TTC549 (cell line): Measurements from ENCODE around the gene ADAMTS17.

Experiments used
- FAIRE-seq: peaks from 2 replicates; lab custom pipeline; 2012; peaks lifted over from hg19 to GRCh38; lab: Jason Lieb, UNC

Gene ADAMTS17

DNA sequence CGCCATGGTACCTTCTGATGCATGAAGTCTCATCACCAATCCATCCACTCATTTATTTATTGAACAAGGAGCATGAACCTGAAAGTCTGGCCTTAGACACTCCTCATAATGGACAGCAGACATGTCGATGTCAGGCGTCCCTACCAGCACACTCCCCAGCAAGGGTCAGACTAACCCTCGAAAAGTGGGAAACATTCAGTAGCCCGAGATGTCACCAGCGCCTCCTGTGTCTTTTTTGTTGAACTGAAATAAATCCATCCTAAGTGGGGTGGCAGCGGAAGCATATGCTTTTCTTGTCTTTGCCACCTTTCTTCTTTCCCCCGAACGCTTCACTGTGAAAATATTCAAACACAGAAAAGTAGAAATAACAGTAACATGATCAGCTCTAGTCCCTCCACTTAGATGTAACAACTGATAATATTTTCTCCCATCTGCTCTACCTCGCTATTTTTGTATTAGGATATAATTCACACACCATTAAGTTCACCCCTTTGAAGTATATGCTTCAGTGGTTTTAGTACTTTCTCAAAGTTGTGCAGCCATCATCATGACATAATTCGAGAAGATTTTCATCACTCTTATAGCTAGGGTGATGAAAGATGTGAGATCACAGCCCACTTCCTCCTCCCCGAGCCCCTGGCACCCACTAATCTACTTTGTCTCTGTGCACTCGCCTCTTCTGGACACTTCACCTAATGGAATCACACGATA, 121.6 kb downstream of the ADAMTS17 start:
- FAIRE-seq, result no peak

DNA sequence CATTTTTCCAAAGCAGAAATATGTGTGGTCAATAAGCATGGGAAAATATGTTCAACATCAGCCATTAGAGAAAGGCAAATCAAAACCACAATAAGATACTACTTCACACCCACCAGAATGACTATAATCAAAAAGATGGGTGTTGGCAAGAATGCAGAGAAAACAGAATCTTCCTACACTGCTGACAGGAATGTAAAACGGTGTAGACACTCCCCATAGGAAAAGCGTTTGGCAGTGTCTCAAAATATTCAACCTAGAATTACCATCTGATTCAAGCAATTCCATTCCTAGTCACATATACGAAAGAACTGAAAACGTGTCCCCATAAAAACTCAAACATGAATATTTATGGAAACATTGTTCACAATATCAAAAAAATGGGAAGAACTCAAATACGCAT, 123.3 kb downstream of the ADAMTS17 start:
- no peak for FAIRE-seq

DNA sequence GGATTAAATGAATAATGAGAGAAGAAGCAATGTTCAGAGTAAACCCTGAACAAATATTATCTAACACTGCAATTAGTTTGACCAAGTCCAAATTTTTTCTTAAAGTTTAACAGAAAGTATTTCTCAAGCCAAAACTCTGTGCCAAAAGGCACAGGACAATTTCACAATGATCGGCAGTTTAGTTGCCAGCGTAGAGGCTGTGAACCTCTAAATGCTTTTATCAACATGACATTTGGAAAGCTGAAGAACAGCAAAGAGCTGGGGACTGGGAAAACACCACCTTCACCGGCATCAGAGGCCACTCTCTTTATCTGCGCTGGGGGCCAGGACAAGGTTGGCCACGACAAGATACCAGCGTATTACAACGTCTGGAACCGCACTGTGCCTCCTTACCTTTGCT, 125.6 kb downstream of the ADAMTS17 start:
- FAIRE-seq, result no peak

DNA sequence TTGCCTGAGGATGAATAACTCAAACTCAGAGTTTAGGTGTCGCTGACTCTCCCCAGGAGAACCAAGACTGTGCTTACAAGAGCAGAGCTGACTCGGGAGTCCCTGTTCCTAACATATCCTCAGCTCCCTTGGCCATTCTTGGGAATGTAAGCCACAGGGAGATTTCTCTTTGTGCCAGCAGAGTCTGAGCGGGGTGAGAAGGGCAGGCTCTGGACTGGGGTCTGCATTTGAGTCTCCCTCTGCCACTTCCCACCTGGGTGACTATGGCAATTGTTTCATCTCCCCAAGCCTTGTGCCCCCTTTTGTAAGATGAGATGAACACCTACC, 126.0 kb downstream of the ADAMTS17 start:
- no peak for FAIRE-seq

DNA sequence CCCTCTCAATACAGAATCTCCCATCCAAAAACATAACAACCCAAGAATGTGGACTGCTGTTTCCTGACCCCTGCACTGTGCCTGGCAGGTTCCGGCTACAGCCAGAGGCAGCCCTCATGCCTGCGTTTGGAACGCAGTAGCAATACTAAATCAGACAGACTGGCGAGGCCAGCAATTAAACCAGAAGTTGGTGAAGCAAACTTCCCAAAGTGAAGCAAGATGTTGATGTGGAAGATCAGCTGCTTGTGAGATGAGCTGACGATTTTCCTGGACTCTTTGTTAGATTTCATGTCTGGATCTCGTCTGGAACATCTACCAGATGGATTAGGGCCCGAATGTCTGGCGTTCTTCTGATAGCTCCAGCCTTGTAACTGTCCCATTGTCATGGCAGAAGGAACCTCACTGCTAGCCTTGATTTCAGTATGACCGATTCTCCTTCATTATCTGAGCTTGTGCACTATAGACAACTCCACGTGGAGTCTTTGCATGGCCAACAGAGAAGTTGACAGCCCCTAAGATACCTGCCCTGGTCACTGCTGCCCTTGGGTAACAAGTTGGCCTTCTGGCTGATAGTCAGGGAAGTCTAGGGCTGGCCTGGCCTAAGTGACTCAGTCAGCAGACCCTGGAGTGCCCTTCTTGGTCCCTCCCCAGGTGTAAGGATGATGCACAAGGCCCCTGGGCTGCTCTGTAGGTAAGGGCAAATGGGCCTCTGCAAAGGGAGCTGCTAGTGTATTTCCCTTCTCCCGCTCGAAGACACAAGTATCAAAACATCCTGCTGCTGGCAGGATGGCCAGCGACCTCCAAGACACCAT, 126.5 kb downstream of the ADAMTS17 start:
- FAIRE-seq, result no peak

DNA sequence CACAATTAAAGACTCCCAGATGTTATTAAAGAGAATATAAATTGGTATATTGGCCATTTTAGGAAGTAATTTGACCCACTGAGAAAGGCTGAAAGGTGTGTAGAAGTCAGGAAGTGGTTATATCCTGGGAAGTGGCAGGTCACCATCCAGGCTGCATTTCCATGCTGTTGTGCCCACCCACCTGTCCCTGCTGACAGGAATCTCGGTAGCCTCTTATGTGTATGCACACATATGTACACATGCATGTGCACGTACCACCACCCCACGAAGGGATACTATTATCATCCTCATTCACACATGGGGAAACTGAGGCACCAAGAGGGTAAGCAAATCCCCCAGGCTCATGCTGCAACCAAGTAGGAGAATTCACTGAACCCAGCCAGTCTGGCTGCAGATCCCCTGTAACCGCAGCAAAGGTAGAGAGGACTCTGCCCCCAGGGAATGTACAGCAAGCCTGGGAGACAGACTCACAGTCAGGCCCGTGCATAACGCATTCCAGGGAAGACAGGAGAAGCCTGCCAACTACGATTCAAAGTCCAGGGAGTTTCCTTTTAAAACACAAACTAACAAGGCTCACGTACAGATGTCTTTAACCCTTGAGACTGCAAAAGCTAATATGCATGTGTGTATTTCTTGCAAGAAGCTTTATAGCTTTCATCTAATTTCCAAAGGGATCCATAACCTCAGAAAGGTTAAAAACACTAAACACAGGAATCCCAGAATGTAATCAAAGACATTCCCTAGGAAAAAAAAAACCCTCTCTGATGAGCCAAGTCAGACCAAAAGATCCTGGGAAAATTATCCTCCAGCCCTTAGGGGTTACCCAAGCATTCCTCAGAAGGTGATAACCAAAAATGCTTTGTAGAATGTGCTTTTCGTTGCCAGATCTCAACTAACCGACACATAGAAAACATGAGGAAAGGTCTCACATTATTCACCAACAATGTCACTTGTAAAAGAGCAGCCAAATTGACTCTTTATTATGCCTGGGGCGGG, 129.6 kb downstream of the ADAMTS17 start:
- no peak for FAIRE-seq

DNA sequence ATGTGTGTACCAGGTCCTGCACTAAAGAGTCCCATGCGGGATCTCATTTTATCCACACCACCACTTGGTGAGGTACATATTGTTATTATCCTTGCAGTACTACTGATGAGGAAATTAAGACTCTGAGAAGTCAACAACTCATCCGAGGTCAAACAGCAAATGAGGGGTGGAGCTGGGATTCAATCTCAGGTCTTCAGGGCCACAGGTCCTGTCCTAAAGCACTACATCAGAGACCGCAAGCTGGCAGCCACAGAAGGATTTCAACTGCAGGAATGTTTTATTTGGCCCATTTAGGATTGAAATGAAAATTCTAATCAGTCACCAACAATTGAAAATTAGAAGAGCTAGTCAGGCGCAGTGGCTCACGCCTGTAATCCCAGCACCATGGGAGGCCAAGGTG, 131.4 kb downstream of the ADAMTS17 start:
- no peak for FAIRE-seq

DNA sequence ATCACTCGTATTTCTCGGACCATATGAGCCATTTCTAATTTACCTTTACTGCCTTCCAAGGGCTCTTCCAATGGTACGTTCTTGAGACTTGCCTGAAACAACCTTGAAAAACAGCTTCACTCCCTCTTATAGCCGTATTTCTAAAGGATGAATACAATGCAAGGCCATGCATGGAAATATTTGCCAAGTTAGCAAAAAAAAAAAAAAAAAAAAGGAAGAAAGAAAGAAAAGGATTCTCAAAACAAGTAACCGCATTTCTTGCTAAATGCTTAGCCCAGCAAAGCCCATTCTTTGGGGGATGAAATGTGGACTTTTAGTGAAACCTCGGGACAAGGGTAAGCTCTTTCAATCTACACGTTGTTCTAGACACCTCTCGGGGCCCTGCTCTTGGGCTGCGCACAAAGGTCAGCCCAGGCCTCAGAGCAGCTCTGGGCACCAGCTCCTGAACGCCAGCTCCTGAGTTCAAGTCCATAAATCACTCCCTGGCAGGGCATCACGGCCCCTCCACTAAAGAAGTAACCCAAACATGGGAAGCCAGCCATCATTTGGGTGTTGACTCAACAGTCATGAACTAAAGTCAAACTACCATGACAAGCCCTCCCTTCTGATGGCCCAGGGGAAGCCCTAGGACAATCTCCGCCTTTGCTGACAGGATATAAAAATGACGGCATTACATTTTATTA, 132.7 kb downstream of the ADAMTS17 start:
- no peak for FAIRE-seq

DNA sequence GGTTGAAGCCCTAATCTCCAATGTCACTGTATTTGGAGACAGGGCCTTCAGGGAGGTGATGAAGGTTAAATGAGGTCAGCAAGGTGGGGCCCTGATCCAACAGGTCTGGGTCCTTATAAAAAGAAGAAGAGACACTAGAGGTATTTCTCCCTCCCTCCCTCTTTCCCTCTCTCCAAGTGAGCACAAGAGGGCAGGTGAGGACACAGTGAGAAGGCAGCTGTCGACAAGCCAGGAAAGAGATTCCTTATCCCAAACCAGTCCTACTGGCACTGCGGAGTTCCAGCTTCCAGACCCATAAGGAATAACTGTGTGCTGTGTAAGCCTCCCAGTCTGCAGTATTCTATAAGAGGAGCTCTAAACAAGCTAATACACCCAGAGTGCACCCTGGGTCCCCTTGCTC, 134.7 kb downstream of the ADAMTS17 start:
- FAIRE-seq, result no peak

DNA sequence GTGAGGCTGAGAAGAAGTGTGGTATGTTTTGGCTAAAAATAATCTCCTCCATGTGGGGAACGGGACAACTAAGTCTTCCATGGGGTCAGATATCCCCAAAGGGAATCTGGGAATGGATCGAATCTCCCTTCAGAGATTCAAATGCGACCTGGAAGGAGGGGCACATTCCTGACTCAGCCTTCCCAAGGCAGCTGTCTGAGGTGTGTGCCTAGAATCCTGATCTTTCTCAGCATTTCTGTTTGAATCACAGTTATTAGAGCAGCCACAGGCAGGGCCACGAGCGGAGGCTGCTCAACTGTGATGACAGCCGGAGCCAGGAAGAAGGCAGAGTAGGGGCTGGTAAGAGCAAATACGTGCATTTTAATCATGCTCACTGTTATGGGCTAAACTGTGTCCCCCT, 135.1 kb downstream of the ADAMTS17 start:
- no peak for FAIRE-seq

DNA sequence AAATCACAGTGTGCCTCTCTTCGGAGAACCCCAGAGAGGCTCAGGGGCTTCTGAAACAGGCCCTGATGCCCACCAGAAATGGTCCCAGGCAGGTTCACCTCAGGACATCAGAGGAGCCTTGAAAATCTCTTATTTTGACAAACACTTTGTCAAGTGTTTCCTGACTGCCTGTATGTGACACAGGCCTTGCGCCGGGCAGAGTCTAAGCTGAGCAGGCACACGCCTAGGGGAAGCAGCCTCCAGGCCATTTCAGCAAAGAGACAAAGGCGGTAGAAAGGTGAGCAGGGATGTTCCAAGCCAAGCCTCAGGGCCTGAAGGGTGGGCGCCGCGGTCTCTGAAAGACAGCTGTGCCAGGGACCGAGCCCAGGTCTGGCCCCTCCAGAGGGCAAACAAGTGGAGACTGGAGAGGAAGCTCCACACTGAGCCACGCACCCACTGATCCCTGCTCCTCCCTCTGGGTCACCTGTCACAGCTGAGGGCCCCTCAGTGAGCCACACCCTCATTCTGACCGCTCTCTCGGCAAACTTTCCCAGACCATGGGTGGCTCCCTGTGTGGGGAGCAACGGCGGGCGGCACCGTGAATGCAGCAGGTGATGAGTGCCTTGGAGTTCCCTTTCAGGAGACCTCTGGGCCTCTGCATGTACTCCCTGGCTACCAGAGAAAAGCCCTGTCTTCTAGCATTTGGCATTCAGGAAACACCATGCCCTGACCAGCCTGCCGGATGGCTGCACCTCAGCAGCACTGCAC, 136.1 kb downstream of the ADAMTS17 start:
- FAIRE-seq, result no peak

DNA sequence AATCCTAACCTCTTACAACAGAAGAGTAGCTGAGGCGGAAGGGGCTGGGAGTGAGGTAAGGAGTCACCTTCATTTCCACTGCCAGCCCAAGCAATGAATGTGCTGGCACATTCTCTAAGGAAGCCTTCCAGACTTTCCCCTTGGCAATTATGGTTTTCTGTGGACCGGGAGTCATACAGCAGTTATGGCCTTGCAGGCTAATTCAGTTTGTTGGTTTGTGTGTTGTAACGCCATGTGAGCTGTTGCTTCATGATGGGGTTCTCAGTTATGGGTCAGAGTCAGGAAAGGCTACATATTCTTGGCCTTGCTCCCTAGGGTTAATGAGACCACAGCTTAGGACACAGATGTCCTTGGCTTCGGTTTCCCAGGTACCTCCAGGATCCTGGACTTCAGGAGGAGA, 137.0 kb downstream of the ADAMTS17 start:
- FAIRE-seq, result no peak

DNA sequence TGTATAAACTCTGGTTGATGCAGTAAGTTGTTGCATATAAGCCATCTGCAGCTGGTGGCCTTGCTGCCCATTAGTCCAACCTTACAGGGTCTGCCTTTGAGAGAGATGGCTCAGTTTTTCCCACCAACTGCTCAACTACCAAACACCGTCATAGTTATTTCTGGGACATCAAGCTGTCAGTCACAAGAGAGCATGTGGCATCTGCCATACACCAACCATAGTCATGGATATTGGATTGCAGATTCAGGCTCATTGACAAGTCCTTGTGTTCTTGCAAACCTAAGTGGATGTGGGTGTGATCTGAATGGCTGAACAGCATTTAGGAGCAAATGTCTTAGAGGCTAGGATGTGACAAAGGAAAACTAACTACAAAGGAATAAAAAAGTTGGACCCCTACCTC, 137.6 kb downstream of the ADAMTS17 start:
- no peak for FAIRE-seq

DNA sequence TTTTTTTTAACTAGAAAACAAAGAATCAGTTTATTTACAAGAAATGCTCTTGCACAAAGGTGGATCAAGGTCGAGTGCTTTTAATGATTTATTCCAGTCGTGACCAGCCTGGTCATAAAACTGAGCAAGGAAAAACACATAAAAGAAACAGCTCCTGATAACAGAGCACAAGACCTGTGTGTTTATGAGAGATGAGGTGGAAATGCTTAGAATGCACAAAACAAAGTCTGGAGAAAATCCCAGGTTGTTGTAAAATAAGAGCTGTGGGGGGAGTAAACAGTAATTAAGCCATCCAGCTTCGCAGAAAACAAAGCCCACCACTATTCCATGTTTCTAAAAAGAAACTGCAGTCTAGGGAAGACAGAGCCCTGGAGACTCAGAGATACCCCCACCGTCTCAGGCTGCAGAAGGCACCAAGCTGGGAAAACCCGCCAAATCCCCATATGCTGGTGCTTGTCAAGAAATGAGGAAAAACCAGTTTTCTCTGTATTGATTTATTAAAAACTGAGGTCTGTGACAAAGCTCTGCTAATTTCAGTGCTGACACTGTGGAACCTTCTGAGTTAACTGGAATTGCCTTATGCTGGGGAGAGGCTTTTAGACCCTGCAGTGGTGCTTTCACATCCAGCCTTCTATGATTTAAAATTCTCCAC, 139.3 kb downstream of the ADAMTS17 start:
- no peak for FAIRE-seq

DNA sequence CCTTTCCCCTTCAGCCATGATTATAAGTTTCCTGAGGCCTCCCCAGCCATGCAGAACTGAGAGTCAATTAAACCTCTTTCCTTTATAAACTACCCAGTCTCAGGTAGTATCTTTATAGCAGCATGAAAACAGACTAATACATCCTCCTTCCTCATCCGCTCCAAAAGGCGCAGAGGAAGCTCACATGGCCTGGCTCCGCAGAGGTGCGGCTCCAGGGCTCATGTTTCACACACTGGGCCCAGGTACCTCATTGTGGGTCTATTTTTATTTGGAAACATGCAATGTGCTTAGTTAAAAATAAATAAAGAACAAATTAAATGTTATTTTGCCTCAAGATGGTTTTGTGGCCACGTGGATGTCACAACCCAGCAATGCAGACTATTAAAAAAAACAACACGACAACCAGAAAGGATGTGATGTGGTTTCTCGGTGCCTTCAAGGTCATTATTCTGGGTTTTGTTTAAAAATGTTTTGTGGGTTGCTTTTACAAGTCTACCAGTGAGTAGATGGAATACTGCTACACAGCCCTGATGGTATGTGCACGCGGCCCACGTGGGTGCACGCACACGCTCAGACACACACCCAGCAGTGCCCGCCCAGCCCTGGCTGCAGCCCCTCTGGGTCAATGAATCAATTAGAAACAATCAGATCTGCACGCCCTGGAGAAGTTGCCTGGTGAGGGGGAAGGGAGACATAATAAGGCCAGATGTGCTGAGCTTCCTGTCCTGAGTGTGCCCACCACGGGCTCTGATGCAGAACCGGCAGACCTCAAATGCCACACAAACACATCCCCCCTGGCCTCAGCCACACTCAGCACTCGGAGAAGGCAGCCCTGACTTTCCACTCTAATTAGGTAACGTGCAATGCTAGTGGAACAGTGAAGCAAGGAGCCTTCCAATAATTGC, 140.1 kb downstream of the ADAMTS17 start:
- FAIRE-seq, result no peak

DNA sequence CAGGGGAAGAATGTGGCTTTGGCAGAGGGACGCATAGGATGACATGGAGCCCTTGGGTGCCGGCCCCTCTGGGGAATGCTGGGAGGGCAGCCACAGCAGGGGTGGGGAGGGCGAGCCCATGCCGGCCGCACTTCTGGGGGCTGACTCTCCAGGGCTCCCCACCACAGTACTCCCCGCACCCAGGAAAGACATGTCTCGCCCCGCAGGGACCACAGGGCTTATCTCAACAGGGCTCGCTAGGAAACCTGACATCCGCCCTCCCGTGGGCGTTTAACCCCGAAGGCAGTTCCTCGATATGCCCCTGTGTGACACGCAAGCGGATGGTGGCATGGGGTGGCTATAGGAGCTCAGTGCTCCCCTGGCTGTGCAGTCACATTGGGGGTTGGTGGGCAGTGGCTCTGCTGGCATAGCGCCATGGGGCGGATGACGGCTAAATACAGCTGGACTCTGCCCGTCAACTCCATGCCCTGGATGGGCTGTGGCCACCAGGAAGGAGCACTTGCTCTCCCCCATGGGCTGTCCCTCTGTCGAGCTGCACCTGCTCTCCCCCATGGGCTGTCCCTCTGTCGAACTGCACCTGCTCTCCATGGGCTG, 141.4 kb downstream of the ADAMTS17 start:
- FAIRE-seq, result no peak

DNA sequence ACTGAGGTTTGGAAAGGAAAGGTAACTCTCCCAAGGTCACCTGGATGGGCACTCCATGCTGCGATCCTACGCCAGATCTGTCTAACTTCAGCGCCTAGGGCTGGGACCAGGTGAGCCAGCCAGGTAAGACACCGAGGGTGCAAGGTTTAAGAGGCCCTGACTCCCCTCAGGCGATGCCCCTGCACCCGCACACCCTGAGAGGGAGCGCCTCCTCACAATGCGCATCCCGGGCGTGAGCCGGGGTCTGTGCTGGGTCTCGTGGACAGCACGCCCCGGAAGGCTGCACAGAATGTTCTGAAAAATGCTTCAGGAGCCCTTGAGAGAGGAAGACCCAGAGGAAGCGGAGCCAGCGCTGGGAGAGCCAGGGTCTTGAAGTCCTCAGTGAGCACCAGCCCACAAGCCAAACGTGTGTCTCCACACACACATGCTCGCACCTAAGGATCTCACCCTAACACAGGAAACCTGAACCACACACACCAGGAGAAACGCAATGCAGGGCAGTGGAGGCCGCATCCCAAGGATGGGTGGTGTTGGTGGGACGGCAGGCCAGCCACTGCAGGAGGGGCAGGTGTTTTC, 142.0 kb downstream of the ADAMTS17 start:
- no peak for FAIRE-seq

DNA sequence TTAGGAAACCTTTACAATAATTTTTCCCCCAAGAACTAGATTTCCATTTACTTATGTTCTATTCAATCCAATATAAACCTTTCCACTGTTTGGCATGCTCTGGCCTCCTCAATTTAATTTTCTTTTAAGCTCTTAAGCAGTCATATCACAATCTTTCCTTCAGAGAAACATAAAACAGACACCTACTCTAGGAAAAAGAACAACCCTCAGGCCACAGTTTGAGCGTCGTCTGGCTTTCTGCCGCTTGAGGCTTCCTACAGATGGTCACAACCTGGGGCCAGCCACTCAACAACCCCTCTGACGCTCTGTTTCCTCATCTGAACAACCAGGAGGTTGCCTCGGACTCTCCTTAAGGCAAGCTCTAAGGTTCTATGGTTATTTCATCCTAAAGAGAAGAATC, 143.3 kb downstream of the ADAMTS17 start:
- FAIRE-seq, result no peak
